Activated naive CD4-positive, alpha-beta T cell treated with anti-CD3 and anti-CD28 coated beads, Interleukin-2, amount 50 U/mL, for 16 hours (primary cell): Measurements from ENCODE around the gene KCNMA1.

Source experiments
- DNase-seq: peaks from one replicate; pipeline ENCODE4 v3.0.0-alpha.2; 2020

Gene KCNMA1

GRCh38 chr10:77191324-77192049 is 446.1 kb downstream of the KCNMA1 start:
- DNase-seq = no peak

- no peak for DNase-seq
Observed at GRCh38 chr10:77190291-77190690, 447.3 kb downstream of the KCNMA1 start.

DNA sequence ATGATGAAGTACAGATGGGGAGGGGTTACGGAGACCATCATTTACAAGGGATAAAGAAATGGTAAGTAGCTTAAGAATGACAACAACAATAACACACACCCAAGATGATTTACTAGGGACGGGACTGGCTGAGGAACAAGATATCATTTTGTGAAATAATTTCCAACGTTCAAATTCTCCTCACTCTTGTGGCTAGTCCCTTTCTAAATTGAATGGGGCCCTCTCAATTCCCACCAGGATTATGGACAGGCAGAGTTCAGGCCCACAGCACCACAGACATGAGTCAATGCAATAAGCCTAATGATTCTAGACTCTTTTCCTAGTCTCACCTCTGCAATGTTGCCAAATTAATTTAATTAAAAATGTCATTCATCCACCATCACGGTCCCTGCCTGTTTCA is 448.1 kb downstream of the KCNMA1 start:
- DNase-seq = no peak

DNA sequence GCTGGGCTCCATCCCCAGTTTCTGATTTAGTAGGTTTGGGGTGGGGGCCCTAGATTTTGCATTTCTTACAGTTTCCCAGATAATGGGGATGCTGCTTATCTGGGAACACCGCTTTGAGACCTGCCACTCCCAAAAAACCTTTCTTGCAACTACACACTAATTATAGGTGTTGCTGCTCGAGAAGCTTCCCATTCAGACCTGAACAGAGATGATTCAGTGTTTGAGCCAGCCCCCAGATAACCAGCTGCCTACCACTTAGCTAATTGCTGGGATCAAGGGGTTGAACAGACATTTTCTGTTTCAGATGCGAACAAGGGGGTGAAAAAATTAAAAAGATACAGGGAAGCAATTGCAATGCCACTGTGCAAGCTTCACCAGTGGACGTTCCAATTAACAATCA is 448.5 kb downstream of the KCNMA1 start:
- DNase-seq = no peak

GRCh38 chr10:77188521-77188920 is 449.1 kb downstream of the KCNMA1 start:
- DNase-seq = no peak

DNA sequence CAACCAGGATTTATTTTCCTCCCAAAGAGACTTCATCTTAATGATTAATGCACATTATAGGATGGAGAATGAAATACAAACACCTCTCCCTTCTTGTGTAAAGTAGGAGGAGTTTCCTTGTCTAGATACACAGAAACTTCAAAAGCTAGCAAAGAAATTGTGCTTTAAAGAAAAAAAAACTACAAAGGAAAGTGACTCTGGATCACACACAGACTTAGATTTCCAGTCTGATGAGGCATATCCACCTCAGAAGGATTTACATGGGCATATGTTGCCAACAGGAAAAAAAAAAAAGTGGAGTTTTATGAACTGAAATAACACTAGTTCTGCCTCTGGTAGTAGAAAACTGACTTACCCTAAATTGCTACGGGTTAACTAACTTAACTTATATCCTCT is 449.6 kb downstream of the KCNMA1 start:
- no peak for DNase-seq

DNA sequence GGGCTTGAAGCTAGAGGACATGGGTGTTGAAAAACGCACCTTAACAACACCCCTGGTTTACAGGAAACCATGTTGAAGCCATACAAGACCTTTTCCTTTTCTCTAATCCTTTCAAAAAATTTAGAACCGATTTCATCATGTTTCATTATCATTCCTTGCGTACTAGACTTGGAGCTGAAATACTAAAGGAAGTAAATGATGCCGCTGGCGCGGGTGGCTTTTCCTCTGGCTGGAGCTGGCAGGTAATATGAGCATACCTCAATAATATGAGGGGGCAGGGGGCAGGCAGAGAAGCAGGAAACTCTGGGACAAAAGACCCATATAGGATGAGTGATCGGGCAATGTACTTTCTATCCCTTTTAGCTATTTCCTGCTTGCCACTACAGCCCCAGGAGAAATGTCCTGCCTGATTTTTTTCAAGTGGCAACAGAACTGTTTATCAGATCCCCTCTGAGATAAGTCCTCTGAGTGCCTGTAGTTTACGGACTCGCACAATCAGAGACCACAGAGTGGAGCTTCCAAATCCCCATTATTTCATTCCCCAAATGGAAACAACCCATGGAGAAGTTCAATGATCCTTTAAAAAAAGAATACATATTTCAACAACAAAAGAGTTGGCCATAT is 450.1 kb downstream of the KCNMA1 start:
- DNase-seq = no peak

- DNase-seq = no peak
Observed at GRCh38 chr10:77186936-77187335, 450.7 kb downstream of the KCNMA1 start.

GRCh38 chr10:77185696-77186095 is 451.9 kb downstream of the KCNMA1 start:
- no peak for DNase-seq

DNA sequence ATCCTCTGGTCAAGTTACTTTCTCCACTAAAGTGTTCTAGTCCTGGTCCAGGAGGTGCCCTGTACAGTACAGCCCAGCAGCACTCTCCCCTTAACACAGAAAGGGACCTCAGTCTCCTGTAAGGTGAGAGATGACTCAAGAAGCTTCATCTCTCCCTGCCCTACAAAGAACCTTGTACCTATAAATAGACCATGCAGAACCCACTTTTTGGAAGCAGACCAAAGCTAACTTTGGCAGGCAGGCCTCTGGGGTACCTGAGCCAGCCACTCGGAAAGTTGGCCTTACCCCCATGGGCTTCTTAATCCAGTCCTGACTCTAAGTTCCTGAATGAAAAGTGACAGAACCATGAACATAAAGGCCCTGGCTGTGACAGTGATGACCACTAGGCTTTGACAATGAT is 454.8 kb downstream of the KCNMA1 start:
- DNase-seq = no peak

DNA sequence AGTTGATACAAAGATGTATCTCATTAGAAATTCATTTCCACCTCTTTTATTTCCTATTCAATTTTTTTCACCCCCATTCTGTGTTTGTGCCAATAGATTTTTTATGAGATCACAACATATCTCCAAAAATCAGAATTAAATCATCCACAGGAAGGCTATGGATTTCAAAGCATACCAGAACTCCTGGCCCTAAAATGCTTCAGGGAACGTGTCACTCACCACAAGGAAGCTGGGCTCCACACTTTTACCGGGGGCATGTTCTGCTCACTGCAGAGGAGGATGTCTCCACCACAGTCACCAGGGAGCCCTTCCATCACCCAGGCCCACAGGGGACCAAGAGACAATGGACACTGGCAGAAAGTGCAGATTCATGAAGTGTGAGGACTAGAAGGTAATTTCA is 456.8 kb downstream of the KCNMA1 start:
- DNase-seq = no peak

DNA sequence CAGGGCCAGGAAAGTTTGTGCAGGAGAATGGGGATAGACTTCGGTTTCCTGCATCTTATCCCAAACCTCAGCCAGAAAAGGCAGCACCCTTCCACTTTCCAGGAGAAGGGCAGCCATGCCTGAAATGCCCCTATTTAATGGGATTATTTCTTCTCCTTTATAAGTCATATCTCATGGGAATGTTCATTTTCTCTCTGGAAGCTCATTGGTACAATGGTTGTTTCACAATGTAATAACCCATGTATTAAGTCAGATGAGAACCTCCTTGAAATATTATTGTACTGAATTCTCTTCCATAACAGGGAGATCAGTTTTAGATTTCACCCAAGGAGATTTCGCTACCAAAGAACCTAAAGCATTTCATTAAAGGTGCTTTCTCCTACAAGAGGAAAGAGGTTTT is 457.5 kb downstream of the KCNMA1 start:
- DNase-seq = no peak

DNA sequence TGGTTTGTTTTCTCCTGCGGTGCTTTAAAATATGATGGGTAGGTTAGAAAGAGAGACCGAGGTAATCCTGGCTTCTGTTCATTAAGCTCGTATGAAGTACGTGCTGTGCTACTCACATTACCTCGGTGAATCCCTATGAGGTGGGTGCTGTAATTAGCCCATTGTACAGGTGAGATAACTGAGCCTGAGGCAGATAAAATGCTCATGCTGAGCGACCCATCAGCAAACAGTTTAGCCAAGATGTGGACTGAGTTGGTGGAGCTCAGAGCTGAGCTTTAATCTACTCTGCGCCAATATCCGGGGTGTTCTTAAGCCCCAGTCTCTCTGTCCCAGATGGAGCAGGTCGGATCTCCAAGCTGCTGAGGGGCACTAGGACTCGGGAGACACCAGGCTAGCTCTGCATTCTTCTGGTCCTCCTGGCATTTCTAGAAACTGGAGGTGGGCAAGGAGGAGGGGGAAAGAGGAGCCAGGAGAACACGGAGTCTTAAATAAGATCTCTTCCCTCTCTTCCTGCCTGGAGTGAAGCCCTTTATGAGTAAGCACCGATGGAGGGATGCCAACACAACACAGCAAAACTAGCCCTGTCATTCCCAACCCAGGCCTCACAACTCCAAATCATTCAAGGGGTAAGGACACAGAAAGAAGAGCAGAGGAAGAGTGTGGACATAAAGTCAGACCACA is 458.5 kb downstream of the KCNMA1 start:
- DNase-seq = no peak

DNA sequence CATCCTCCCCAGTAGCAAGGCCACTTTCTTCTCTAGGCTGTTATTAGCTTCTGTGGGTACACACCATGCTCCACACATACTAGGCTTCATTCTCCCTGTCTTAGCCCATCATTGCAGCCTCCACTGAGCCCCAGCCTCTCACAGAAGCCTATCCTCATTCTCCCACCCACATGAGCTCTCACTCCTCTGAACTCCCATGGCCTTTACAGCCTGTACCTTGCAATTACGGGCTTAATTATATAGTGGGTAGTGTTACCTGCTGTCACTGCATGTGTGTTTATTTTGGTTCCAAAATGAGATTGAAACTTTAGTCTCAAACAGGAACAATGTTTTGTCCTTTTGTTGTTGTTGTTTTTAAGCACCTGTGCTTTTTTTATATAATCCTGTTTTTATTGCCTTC is 460.0 kb downstream of the KCNMA1 start:
- DNase-seq = no peak

- no peak for DNase-seq
Observed at GRCh38 chr10:77177161-77177560, 460.4 kb downstream of the KCNMA1 start.

DNA sequence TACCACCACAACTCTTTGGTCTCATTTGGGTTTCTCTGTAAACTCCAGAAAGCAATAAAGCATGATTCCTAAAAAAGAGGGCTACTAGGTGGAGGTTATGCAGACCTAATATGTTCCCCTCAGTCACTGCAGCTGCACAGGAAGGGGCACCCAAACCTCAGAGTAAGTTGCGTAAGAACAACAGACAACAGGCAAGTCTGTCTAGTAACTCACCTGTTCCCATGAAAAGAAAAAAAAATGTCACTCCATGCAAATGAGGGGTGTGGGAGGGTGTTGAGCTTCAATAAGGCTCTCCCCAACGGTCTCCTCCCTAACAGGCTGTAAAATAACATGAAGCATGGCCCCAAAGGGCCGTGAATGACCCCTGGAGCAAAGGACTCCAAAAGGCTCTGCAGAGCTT is 461.4 kb downstream of the KCNMA1 start:
- no peak for DNase-seq

- no peak for DNase-seq
Observed at GRCh38 chr10:77175631-77176222, 461.9 kb downstream of the KCNMA1 start.

- DNase-seq = peak; percentile 54
Observed at GRCh38 chr10:77173615-77174461, 463.8 kb downstream of the KCNMA1 start.

GRCh38 chr10:77172086-77172485 is 465.5 kb downstream of the KCNMA1 start:
- DNase-seq = no peak

DNA sequence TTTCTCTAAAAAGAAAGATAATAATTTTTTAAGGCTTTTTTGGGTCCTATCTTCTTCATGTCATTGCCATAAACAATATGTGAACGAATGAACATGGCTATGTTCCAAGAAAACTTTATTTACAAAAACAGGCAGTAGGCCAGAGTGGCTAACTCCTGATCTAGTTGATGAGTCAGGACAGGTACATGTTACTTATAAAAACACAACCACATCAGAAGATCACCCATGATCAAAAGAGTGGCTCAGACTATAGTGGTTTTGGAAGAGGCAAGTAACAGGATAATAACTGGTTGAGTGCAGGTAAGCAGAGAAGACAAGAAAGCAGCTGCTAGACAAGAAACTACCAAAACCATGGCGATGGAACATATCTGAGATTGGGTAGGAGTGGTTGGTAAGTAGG is 468.7 kb downstream of the KCNMA1 start:
- no peak for DNase-seq

- no peak for DNase-seq
Observed at GRCh38 chr10:77168161-77168560, 469.4 kb downstream of the KCNMA1 start.

DNA sequence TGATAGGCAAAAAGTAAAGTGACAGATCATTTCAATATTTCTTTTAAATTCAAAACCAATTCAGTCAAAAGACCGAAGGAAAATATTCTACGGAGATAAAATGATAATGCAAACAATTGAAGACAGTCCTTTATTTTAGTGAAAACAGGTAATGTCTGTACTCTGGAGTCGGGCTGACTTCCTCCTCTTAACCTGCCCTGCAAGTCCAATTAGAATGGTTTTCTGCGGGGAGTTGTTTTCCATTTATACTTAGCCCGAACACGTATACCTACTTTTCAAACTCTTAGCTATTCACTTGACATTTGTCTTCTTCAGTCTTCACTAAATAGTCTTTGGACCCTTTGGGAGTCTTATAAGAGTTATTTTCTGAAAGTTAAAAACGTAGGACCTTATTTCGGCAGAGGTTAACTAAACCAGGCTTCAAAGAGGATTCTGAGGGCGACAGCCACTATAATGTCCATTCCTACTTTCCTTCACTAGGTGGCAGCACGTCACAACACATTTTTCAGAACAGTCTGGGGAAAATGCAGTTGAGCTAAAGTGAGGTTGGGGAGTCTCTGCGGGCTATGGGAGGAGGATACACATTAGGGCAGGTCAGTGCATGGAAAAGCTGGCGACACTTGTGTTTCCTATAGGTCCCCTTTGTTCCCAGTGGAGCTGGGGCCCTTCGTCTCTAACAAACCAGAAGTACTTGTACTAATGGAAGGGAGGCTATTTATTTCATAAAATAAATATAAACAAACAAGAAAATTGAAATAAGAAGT is 472.0 kb downstream of the KCNMA1 start:
- DNase-seq = no peak
